ENCODE data around the gene CLDN4. TPM values are rescaled to one million over a fixed set of nuclear protein-coding genes. Genes with fewer than 3 reads are reported as not detected.
A peak's percentile ranks its signal among the peaks of the same experiment; 100 is the strongest.
"Not testable (repeated sequence)": the region's sequence is repeated elsewhere in the genome, so short reads cannot be mapped to it uniquely, and the experiment has no call there.

CLDN4 gene
- polyA plus RNA-seq, 3 donors = 0.01 TPM; not detected in 2

- H3K4me2 ChIP-seq (replicated peaks; ENCODE audit: extremely low read depth, low read length, poor library complexity, severe bottlenecking) = no peak overlapping the region
- no peak for TF ChIP-seq CTCF (IDR thresholded peaks at IDR 0.05)
- WGBS (ENCODE audit: insufficient coverage) = no CpG with 5 or more reads among the region's 4 CpGs
- Mint-ChIP-seq H3K27ac (no peak overlapping the region), H3K4me1 (no peaks in the 10 kb centered on the region), H3K4me3 (no peak overlapping the region), H3K27me3 (ENCODE audit: low read depth in 3 of 3) (peaks cover 3 to 6% (median 5%) of the 10 kb centered on the region in 3 donors), H3K9me3 (peaks cover 5 to 17% (median 14%) of the 10 kb centered on the region in 7 donors), H3K36me3 (no peaks in the 10 kb centered on the region)
- H3K79me2 ChIP-seq (ENCODE audit: insufficient read depth, low read length) = no peaks in the 10 kb centered on the region
- no peak overlapping the region for H2AFZ ChIP-seq (ENCODE audit: insufficient read depth, low read depth, low read length, poor library complexity, severe bottlenecking)
- intact Hi-C loops (cut with micrococcal nuclease) = no loop called here
- no peaks in the 10 kb centered on the region for H3K27me3 ChIP-seq (ENCODE audit: control insufficient read depth in 2 of 2, insufficient read depth in 2 of 2, low read length in 2 of 2)
- H3K4me1 ChIP-seq (ENCODE audit: control insufficient read depth in 1 of 2, insufficient read depth in 2 of 2, low read length in 2 of 2) = no peaks in the 10 kb centered on the region
- no peaks in the 10 kb centered on the region for H4K20me1 ChIP-seq (ENCODE audit: insufficient read depth, low read length)
- no peak overlapping the region for H3K4me3 ChIP-seq (replicated peaks in 1 of 3; ENCODE audit: low read depth in 2 of 3, low read length in 3 of 3)
- peaks cover 0 to 6% of the 10 kb centered on the region in 2 donors for H3K9me3 ChIP-seq (replicated peaks in 1 of 2; ENCODE audit: control insufficient read depth in 1 of 2, insufficient read depth in 1 of 2, low read length in 2 of 2)
- DNase-seq = no peak
- no peak overlapping the region for H3K9ac ChIP-seq (ENCODE audit: insufficient read depth, low read length, poor library complexity, severe bottlenecking)
- no peaks in the 10 kb centered on the region for H3K36me3 ChIP-seq (replicated peaks in 1 of 2; ENCODE audit: control insufficient read depth in 1 of 2, insufficient read depth in 2 of 2, low read length in 2 of 2)
- H3K27ac ChIP-seq (ENCODE audit: low read depth in 1 of 2, low read length in 2 of 2) = no peak overlapping the region
Measured at GRCh38 chr7:73789051-73789450, 41.7 kb upstream of the CLDN4 start.

GRCh38 chr7:73791170-73791690 is 39.6 kb upstream of the CLDN4 start:
- H3K9ac ChIP-seq (ENCODE audit: insufficient read depth, low read length, poor library complexity, severe bottlenecking); H3K27me3 ChIP-seq (ENCODE audit: control insufficient read depth in 2 of 2, insufficient read depth in 2 of 2, low read length in 2 of 2); H4K20me1 ChIP-seq (ENCODE audit: insufficient read depth, low read length); H3K4me3 ChIP-seq (replicated peaks in 1 of 3; ENCODE audit: low read depth in 2 of 3, low read length in 3 of 3); H3K36me3 Mint-ChIP-seq; H3K4me3 Mint-ChIP-seq; H3K4me2 ChIP-seq (replicated peaks; ENCODE audit: extremely low read depth, low read length, poor library complexity, severe bottlenecking); H3K4me1 ChIP-seq (ENCODE audit: control insufficient read depth in 1 of 2, insufficient read depth in 2 of 2, low read length in 2 of 2); H3K79me2 ChIP-seq (ENCODE audit: insufficient read depth, low read length); DNase-seq; H3K4me1 Mint-ChIP-seq; H3K36me3 ChIP-seq (replicated peaks in 1 of 2; ENCODE audit: control insufficient read depth in 1 of 2, insufficient read depth in 2 of 2, low read length in 2 of 2); H3K27me3 Mint-ChIP-seq (ENCODE audit: low read depth in 3 of 3); H3K9me3 ChIP-seq (replicated peaks in 1 of 2; ENCODE audit: control insufficient read depth in 1 of 2, insufficient read depth in 1 of 2, low read length in 2 of 2); H2AFZ ChIP-seq (ENCODE audit: insufficient read depth, low read depth, low read length, poor library complexity, severe bottlenecking); intact Hi-C loops (cut with micrococcal nuclease); H3K27ac ChIP-seq (ENCODE audit: low read depth in 1 of 2, low read length in 2 of 2): not testable (repeated sequence)
- Mint-ChIP-seq H3K9me3 (peaks cover 5 to 25% (median 14%) of the 10 kb centered on the region in 7 donors), H3K27ac (peak overlapping the region in 1 of 7 donors; percentile 36)
- WGBS (ENCODE audit: insufficient coverage) = 89% methylated on average over 2 of the region's 7 CpGs

- H3K4me2 ChIP-seq (replicated peaks; ENCODE audit: extremely low read depth, low read length, poor library complexity, severe bottlenecking); H3K27ac Mint-ChIP-seq; H3K9me3 ChIP-seq (replicated peaks in 1 of 2; ENCODE audit: control insufficient read depth in 1 of 2, insufficient read depth in 1 of 2, low read length in 2 of 2); DNase-seq; H3K9ac ChIP-seq (ENCODE audit: insufficient read depth, low read length, poor library complexity, severe bottlenecking); H3K4me1 ChIP-seq (ENCODE audit: control insufficient read depth in 1 of 2, insufficient read depth in 2 of 2, low read length in 2 of 2); H3K4me1 Mint-ChIP-seq; H3K27me3 Mint-ChIP-seq (ENCODE audit: low read depth in 3 of 3); H3K27ac ChIP-seq (ENCODE audit: low read depth in 1 of 2, low read length in 2 of 2); H4K20me1 ChIP-seq (ENCODE audit: insufficient read depth, low read length); H3K27me3 ChIP-seq (ENCODE audit: control insufficient read depth in 2 of 2, insufficient read depth in 2 of 2, low read length in 2 of 2); H3K4me3 Mint-ChIP-seq; H3K79me2 ChIP-seq (ENCODE audit: insufficient read depth, low read length); intact Hi-C loops (cut with micrococcal nuclease); H3K36me3 Mint-ChIP-seq; H3K36me3 ChIP-seq (replicated peaks in 1 of 2; ENCODE audit: control insufficient read depth in 1 of 2, insufficient read depth in 2 of 2, low read length in 2 of 2); H2AFZ ChIP-seq (ENCODE audit: insufficient read depth, low read depth, low read length, poor library complexity, severe bottlenecking); H3K4me3 ChIP-seq (replicated peaks in 1 of 3; ENCODE audit: low read depth in 2 of 3, low read length in 3 of 3): not testable (repeated sequence)
- H3K9me3 Mint-ChIP-seq = peaks cover 3 to 15% (median 5%) of the 10 kb centered on the region in 7 donors
Measured at GRCh38 chr7:73795188-73795587, 35.6 kb upstream of the CLDN4 start.

- H3K27me3 Mint-ChIP-seq (ENCODE audit: low read depth in 3 of 3); H3K27ac Mint-ChIP-seq; H3K9me3 ChIP-seq (replicated peaks in 1 of 2; ENCODE audit: control insufficient read depth in 1 of 2, insufficient read depth in 1 of 2, low read length in 2 of 2); H3K27ac ChIP-seq (ENCODE audit: low read depth in 1 of 2, low read length in 2 of 2); DNase-seq; intact Hi-C loops (cut with micrococcal nuclease); H3K4me1 ChIP-seq (ENCODE audit: control insufficient read depth in 1 of 2, insufficient read depth in 2 of 2, low read length in 2 of 2); H3K4me3 Mint-ChIP-seq; H3K4me2 ChIP-seq (replicated peaks; ENCODE audit: extremely low read depth, low read length, poor library complexity, severe bottlenecking); H3K36me3 Mint-ChIP-seq; H2AFZ ChIP-seq (ENCODE audit: insufficient read depth, low read depth, low read length, poor library complexity, severe bottlenecking); H3K36me3 ChIP-seq (replicated peaks in 1 of 2; ENCODE audit: control insufficient read depth in 1 of 2, insufficient read depth in 2 of 2, low read length in 2 of 2); H3K79me2 ChIP-seq (ENCODE audit: insufficient read depth, low read length); H3K27me3 ChIP-seq (ENCODE audit: control insufficient read depth in 2 of 2, insufficient read depth in 2 of 2, low read length in 2 of 2); H3K9ac ChIP-seq (ENCODE audit: insufficient read depth, low read length, poor library complexity, severe bottlenecking); H4K20me1 ChIP-seq (ENCODE audit: insufficient read depth, low read length); H3K4me1 Mint-ChIP-seq; H3K4me3 ChIP-seq (replicated peaks in 1 of 3; ENCODE audit: low read depth in 2 of 3, low read length in 3 of 3): not testable (repeated sequence)
- WGBS (ENCODE audit: insufficient coverage) = no CpG with 5 or more reads among the region's 6 CpGs
- peaks cover 0 to 10% (median 3%) of the 10 kb centered on the region in 7 donors for H3K9me3 Mint-ChIP-seq
Measured at GRCh38 chr7:73796656-73797055, 34.1 kb upstream of the CLDN4 start.
